Mucosa of descending colon (tissue), 3 donors: ENCODE data around the gene HSD3B1. TPM values are rescaled to one million over a fixed set of nuclear protein-coding genes. Genes with fewer than 3 reads are reported as not detected.

Experiments
- ATAC-seq: fragments of 200-7000 bp; cut with Tn5 transposase; one replicate; pipeline ENCODE4 v1.9.1; 2020; ENCODE audit warnings: mild to moderate bottlenecking, moderate library complexity
- DNase-seq, 3 donors: peaks; one replicate each; pipeline ENCODE4 v3.0.0-alpha.2; 2020
- H3K36me3 ChIP-seq: fragments of 200-600 bp; one replicate; pipeline ENCODE4 v1.8.0; 2021; ENCODE audit warnings: low read depth, mild to moderate bottlenecking
- H3K4me1 ChIP-seq: fragments of 200-600 bp; one replicate; pipeline ENCODE4 v1.8.0; 2021; ENCODE audit warnings: low read depth, mild to moderate bottlenecking
- H3K4me3 ChIP-seq: fragments of 200-600 bp; one replicate; pipeline ENCODE4 v1.8.0; 2021; ENCODE audit warnings: mild to moderate bottlenecking
- H3K9me3 ChIP-seq: fragments of 200-600 bp; one replicate; pipeline ENCODE4 v1.8.0; 2021; ENCODE audit warnings: mild to moderate bottlenecking
- intact Hi-C, 2 donors: fragments of 100-400 bp; cut with DNase I in 1 of 2; cut with micrococcal nuclease in 1 of 2; formaldehyde crosslinking; loops; one replicate each; pipeline versions ENCODE4 v1.11.0 to v1.11.1; 2022; cut with DNase I, micrococcal nuclease
- total RNA-seq, 3 donors: library from RNA; stranded (reverse); fragmentation: NEBNext Ultra II Directional in 2 of 3; extraction: Animal tissue kit (Norgen Biotek cat#: 25700) in 2 of 3; gene quantifications; one replicate each; pipeline versions ENCODE4 v1.2.1 to v1.2.4, GENCODE V29; 2021 to 2023
- TF ChIP-seq, protein P1 (sequence below): fragments of 200-600 bp; IDR thresholded peaks from one replicate; pipeline ENCODE4 v1.8.0; 2022; ENCODE audit warnings: antibody characterized with exemption, mild to moderate bottlenecking
- donor health status: DM: no; HTN: no; CAD: no; lungs with moderate emphysema.
- donor health status: DM: no; HTN: no; CAD: no.
- donor health status: DM: no; HTN: yes; CAD: no.

Gene HSD3B1
- total RNA-seq, 3 donors from 2014 or later = 0.41 to 0.48 TPM; not detected in 1

GRCh38 chr1:119472080-119472818, 34.8 kb upstream of the HSD3B1 start:
- no peak for ATAC-seq
- Histone ChIP-seq H3K9me3 (no peaks in the 10 kb centered on the region), H3K4me3 (no peak overlapping the region), H3K4me1 (peaks cover 4% of the 10 kb centered on the region), H3K36me3 (no peaks in the 10 kb centered on the region)
- no peak for DNase-seq
- intact Hi-C loops = no loop called here
- TF ChIP-seq, protein P1, sequence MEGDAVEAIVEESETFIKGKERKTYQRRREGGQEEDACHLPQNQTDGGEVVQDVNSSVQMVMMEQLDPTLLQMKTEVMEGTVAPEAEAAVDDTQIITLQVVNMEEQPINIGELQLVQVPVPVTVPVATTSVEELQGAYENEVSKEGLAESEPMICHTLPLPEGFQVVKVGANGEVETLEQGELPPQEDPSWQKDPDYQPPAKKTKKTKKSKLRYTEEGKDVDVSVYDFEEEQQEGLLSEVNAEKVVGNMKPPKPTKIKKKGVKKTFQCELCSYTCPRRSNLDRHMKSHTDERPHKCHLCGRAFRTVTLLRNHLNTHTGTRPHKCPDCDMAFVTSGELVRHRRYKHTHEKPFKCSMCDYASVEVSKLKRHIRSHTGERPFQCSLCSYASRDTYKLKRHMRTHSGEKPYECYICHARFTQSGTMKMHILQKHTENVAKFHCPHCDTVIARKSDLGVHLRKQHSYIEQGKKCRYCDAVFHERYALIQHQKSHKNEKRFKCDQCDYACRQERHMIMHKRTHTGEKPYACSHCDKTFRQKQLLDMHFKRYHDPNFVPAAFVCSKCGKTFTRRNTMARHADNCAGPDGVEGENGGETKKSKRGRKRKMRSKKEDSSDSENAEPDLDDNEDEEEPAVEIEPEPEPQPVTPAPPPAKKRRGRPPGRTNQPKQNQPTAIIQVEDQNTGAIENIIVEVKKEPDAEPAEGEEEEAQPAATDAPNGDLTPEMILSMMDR = no peak

- Histone ChIP-seq H3K9me3 (no peaks in the 10 kb centered on the region), H3K36me3 (no peaks in the 10 kb centered on the region), H3K4me1 (peaks cover 4% of the 10 kb centered on the region), H3K4me3 (no peak overlapping the region)
- TF ChIP-seq, protein P1 = no peak
- ATAC-seq = no peak
- intact Hi-C loops = no loop called here
- DNase-seq = no peak
Observed at GRCh38 chr1:119472819-119473175, 34.2 kb upstream of the HSD3B1 start.

DNA sequence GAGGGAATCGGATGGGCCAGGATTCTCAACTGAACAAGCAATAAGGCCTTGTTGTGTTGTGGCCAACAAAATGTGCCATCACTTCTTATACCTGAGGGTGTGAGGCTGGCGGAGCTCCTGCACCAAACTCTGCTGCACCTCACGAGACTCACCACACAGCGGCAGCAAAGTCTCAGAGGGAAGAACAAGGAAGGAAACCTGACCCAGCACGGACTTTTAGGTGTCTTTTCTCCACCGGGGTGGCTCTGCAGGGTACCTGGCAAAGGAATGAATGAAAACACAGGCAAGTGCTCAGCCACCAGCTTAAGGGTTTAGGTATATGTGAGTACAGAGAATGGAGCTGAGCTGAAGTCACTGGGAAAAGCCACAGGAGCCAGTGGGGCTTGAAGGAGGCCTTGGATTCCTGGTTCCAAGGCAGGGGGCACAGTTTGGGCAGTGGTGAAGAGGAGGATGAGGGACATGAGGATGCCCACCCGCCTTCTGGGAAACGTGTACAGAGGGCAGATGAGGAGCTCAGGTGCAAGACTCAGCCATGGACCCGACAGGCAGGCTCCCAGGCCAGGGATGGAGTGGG, 31.1 kb upstream of the HSD3B1 start:
- H3K9me3 ChIP-seq = no peaks in the 10 kb centered on the region
- TF ChIP-seq, protein P1 = no peak
- H3K4me1 ChIP-seq = no peaks in the 10 kb centered on the region
- ATAC-seq (peak; percentile 94), DNase-seq (peak; percentile 62 to 82 (median 79))
- no peak overlapping the region for H3K4me3 ChIP-seq
- no peaks in the 10 kb centered on the region for H3K36me3 ChIP-seq
- intact Hi-C loops = no loop called here

DNA sequence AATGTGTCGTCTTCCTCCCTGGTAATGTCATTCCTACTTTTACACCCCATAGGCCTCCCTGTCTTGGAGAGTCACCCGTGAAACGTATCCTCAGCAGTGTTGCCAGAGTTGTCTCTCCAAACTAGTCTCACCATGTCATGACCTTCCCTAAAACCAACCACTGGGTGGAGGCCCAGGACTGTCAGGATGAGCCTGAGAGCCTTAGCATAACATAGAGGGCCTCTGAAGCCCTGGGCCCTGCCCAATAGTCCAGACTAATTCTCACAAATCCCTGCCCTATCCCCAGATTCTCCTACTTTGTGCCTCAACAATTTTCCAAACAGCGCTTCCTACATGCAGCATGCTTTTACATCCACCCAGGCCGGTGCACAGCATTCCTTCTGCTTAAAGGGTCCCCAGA, 29.3 kb upstream of the HSD3B1 start:
- H3K9me3 ChIP-seq = no peaks in the 10 kb centered on the region
- TF ChIP-seq, protein P1 = no peak
- no peaks in the 10 kb centered on the region for H3K4me1 ChIP-seq
- intact Hi-C loops = no loop called here
- DNase-seq (no peak), ATAC-seq (no peak)
- H3K4me3 ChIP-seq = no peak overlapping the region
- no peaks in the 10 kb centered on the region for H3K36me3 ChIP-seq

DNA sequence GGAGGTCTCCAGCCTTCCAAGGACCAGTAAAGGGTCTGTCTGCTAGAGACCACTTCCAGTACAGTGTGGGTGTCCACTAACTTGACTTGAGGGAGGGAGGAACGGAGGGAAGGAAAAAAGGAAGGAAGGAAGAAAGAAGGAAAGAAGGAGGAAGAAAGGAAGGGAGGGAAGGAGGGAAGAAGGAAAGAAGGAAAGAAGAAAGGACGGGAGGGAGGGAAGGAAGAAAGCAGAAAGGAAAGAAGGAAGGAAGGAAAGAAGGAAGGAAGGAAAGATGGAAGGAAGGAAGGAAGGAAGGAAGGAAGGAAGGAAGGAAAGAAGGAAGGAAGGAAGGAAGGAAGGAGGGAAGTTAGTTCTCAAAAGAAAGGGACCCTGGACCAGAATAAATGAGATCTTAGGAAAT, 26.8 kb upstream of the HSD3B1 start:
- ATAC-seq (no peak), DNase-seq (no peak)
- Histone ChIP-seq H3K4me1 (no peaks in the 10 kb centered on the region), H3K4me3 (no peak overlapping the region), H3K36me3 (no peaks in the 10 kb centered on the region), H3K9me3 (no peaks in the 10 kb centered on the region)
- intact Hi-C loops = no loop called here
- TF ChIP-seq, protein P1 = no peak
